Endothelial cell of umbilical vein (primary cell): Measurements from ENCODE around the gene RFX2. TPM values are rescaled to one million over a fixed set of nuclear protein-coding genes. Genes with fewer than 3 reads are reported as not detected.

Experiments used
- BruUV-seq: library from RNA; stranded (reverse); fragments of 400-500 nt; replicated peaks from 2 replicates; lab custom pipeline; 2021; lab: Mats Ljungman, UMichigan
- CTCF ChIA-PET: fragments of 300-600, 350-600 bp; sonication (Branson Sonifier 250); formaldehyde crosslinking; loops from one replicate; lab custom pipeline; 2021; ENCODE audit warnings: antibody characterized with exemption, inconsistent platforms; lab: Charles Lee
- POLR2A ChIA-PET: fragments of 300-600, 350-600 bp; sonication (Branson Sonifier 250); formaldehyde crosslinking; loops from one replicate; lab custom pipeline; 2021; ENCODE audit warnings: antibody characterized with exemption, inconsistent platforms; lab: Charles Lee
- DNase-seq: peaks from one replicate; pipeline ENCODE4 v3.0.0-alpha.2; 2011; ENCODE audit warnings: low read depth, low spot score
- FAIRE-seq: peaks from 2 replicates; lab custom pipeline; 2011; peaks lifted over from hg19 to GRCh38; lab: Jason Lieb, UNC
- H2AFZ ChIP-seq: 2 replicates; pipeline ENCODE4 v1.6.0; 2012; ENCODE audit warnings: low read depth, low read length, control low read depth, inconsistent platforms
- H3K27ac ChIP-seq: 2 replicates; pipeline ENCODE4 v1.5.1; 2011; ENCODE audit warnings: low read depth, mild to moderate bottlenecking, control low read depth, low read length, moderate library complexity; ENCODE audit not compliant: insufficient read depth
- H3K27me3 ChIP-seq, 2 experiments: 2 replicates each; pipeline versions ENCODE4 v1.6.0 to v1.6.1; 2011; ENCODE audit warnings: low read length in 2 of 2, mixed read lengths in 1 of 2; ENCODE audit not compliant: control insufficient read depth in 2 of 2, insufficient read depth in 2 of 2
- H3K36me3 ChIP-seq, 2 experiments: 2 replicates in 1 of 2; 3 replicates in 1 of 2; pipeline ENCODE4 v1.5.1; 2011; ENCODE audit warnings: low read length in 2 of 2, mild to moderate bottlenecking in 1 of 2, moderate library complexity in 1 of 2; ENCODE audit not compliant: control insufficient read depth in 2 of 2, insufficient read depth in 2 of 2; ENCODE audit errors: extremely low read depth in 1 of 2
- H3K4me1 ChIP-seq: 3 replicates; pipeline ENCODE4 v1.5.1; 2011; ENCODE audit warnings: mild to moderate bottlenecking, low read length; ENCODE audit not compliant: control insufficient read depth, insufficient read depth; ENCODE audit errors: extremely low read depth
- H3K4me2 ChIP-seq: 2 replicates; pipeline ENCODE4 v1.6.1; 2011; ENCODE audit warnings: low read length, control low read depth, mixed read lengths; ENCODE audit not compliant: insufficient read depth
- H3K4me3 ChIP-seq, 3 experiments: fragments of 200-600 bp in 1 of 3; sonication (generic), shearing (Covaris generic) in 1 of 3; replicated peaks in 1 of 3; 2 replicates each; pipeline ENCODE4 v1.5.1; 2011 to 2016; ENCODE audit warnings: control low read depth in 3 of 3, low read length in 3 of 3, mild to moderate bottlenecking in 2 of 3, inconsistent platforms in 1 of 3, low read depth in 1 of 3, moderate library complexity in 1 of 3; ENCODE audit not compliant: insufficient read depth in 1 of 3
- H3K79me2 ChIP-seq: 2 replicates; pipeline ENCODE4 v1.6.0; 2012; ENCODE audit warnings: low read length, inconsistent platforms; ENCODE audit not compliant: control insufficient read depth, insufficient read depth
- H3K9ac ChIP-seq: replicated peaks from 2 replicates; pipeline ENCODE3; 2011; ENCODE audit warnings: low read length, control low read depth; ENCODE audit not compliant: insufficient read depth; ENCODE audit errors: extremely low read depth
- H3K9me1 ChIP-seq: replicated peaks from 3 replicates; pipeline ENCODE4 v1.6.0; 2011; ENCODE audit warnings: mild to moderate bottlenecking, low read length; ENCODE audit not compliant: control insufficient read depth, insufficient read depth; ENCODE audit errors: extremely low read depth
- H3K9me3 ChIP-seq: replicated peaks from 2 replicates; pipeline ENCODE4 v1.5.1; 2012; ENCODE audit warnings: low read length, inconsistent platforms; ENCODE audit not compliant: control insufficient read depth, insufficient read depth
- H4K20me1 ChIP-seq: replicated peaks from 2 replicates; pipeline ENCODE3; 2011; ENCODE audit warnings: mild to moderate bottlenecking, low read length; ENCODE audit not compliant: control insufficient read depth, insufficient read depth; ENCODE audit errors: extremely low read depth
- CTCF ChIP-seq, 2 donors: IDR thresholded peaks; 1 replicate in 1 of 2; 2 replicates in 1 of 2; pipeline ENCODE4 v1.5.1; 2011; ENCODE audit warnings: low read length in 2 of 2, mild to moderate bottlenecking in 2 of 2, moderate library complexity in 2 of 2, control low read depth in 1 of 2, inconsistent platforms in 1 of 2, low read depth in 1 of 2; ENCODE audit not compliant: insufficient read depth in 1 of 2; ENCODE audit errors: extremely low read depth in 1 of 2
- EZH2 ChIP-seq: IDR thresholded peaks from 2 replicates; pipeline ENCODE4 v1.6.1; 2012; ENCODE audit warnings: borderline replicate concordance, low read depth, mild to moderate bottlenecking, moderate library complexity, low read length, inconsistent platforms; ENCODE audit not compliant: severe bottlenecking
- FOS ChIP-seq: IDR thresholded peaks from 2 replicates; pipeline ENCODE4 v1.6.1; 2011; ENCODE audit warnings: mild to moderate bottlenecking, low read length, moderate library complexity, borderline replicate concordance; ENCODE audit not compliant: insufficient read depth
- GATA2 ChIP-seq: IDR thresholded peaks from 2 replicates; pipeline ENCODE4 v1.7.0; 2011; ENCODE audit warnings: low read depth, mild to moderate bottlenecking, moderate library complexity, mixed read lengths, low read length; ENCODE audit not compliant: insufficient read length, insufficient read depth
- JUN ChIP-seq: IDR thresholded peaks from 2 replicates; pipeline ENCODE4 v1.6.1; 2011; ENCODE audit warnings: borderline replicate concordance, low read depth; ENCODE audit not compliant: insufficient read length, insufficient read depth
- MAX ChIP-seq: IDR thresholded peaks from 2 replicates; pipeline ENCODE4 v1.6.1; 2011; ENCODE audit not compliant: insufficient read depth, insufficient read length
- MYC ChIP-seq: IDR thresholded peaks from one replicate; pipeline ENCODE4 v1.6.1; 2011; ENCODE audit warnings: mild to moderate bottlenecking, low read depth, low read length
- POLR2A ChIP-seq: IDR thresholded peaks from 2 replicates; pipeline ENCODE4 v1.6.1; 2012; ENCODE audit warnings: low read depth, mild to moderate bottlenecking, control low read depth, low read length
- POLR2AphosphoS5 ChIP-seq: IDR thresholded peaks from 2 replicates; pipeline ENCODE4 v1.6.1; 2012; ENCODE audit warnings: low read depth, mild to moderate bottlenecking, control low read depth, low read length, moderate library complexity; ENCODE audit not compliant: insufficient read depth
- dilution Hi-C: fragments of 300-500 bp; cut with MboI; formaldehyde crosslinking; loops from one replicate; pipeline ENCODE4 v1.15.0; 2019; ENCODE audit warnings: low sequenced_read_pairs; ENCODE audit not compliant: extremely low pct_ligation_motif_present
- intact Hi-C: fragments of 100-400 bp; cut with micrococcal nuclease; formaldehyde crosslinking; loops from one replicate; pipeline ENCODE4 v1.10.0; 2022
- polyA plus RNA-seq, 4 experiments: library from polyadenylated mRNA; depleted of rRNA in 3 of 4; stranded (reverse) in 3 of 4; unstranded in 1 of 4; fragments of >200 nt; gene quantifications; 2 replicates each; pipeline versions ENCODE4 v1.2.1 to v1.2.3, GENCODE V29; 2011 to 2012; ENCODE audit warnings: missing spikeins in 1 of 4
- total RNA-seq: library from RNA; stranded (reverse); gene quantifications from 2 replicates; pipeline ENCODE4 v1.2.3, GENCODE V29; 2021

The RFX2 gene
- total and polyA plus RNA-seq, 2 donors (not counting 3 experiments of a cell fraction or from before 2014, with no cell fraction given), result 16.1 to 19.0 TPM

- FAIRE-seq, result no peak
- H3K9me1 ChIP-seq, result no peaks in the 10 kb centered on the region
- H2AFZ ChIP-seq, result no peak overlapping the region
- DNase-seq, result no peak
- CTCF ChIA-PET, result interaction anchor here (8.5 kb wide), 1 partner anchor 31 kb away, joined by 304 read pairs; no protein-coding TSS in a partner anchor
- H3K27me3 ChIP-seq, result no peaks in the 10 kb centered on the region
- no peaks in the 10 kb centered on the region for H3K9me3 ChIP-seq
- POLR2A ChIA-PET, result no interaction called here
- no peak overlapping the region for H3K27ac ChIP-seq
- no peak overlapping the region for H3K4me2 ChIP-seq
- H3K4me1 ChIP-seq, result peaks cover 23% of the 10 kb centered on the region
- dilution Hi-C loops (no loop called here), intact Hi-C loops (no loop called here)
- no peak overlapping the region for H3K4me3 ChIP-seq
- no peaks in the 10 kb centered on the region for H3K79me2 ChIP-seq
- peaks cover 0 to 1% of the 10 kb centered on the region in 2 experiments for H3K36me3 ChIP-seq
- TF ChIP-seq GATA2 (no peak), EZH2 (no peak), MAX (no peak), POLR2A (no peak), CTCF (IDR thresholded peaks at IDR 0.05; ENCODE audit: extremely low read depth in 1 of 2, insufficient read depth in 1 of 2, low read depth in 1 of 2, low read length in 2 of 2) (no peak), JUN (no peak), POLR2AphosphoS5 (no peak), FOS (no peak), MYC (no peak)
- H4K20me1 ChIP-seq, result no peaks in the 10 kb centered on the region
- H3K9ac ChIP-seq, result no peak overlapping the region
- BruUV-seq, result no TSS peak
Observed at GRCh38 chr19:5991244-5991838, 119.0 kb downstream of the RFX2 start.
